LNCAP (cell line): Measurements from ENCODE around the gene CCDC177.

Source experiments
- CTCF ChIP-seq: fragments of 450-650 bp; IDR thresholded peaks from 2 replicates; pipeline ENCODE4 v1.5.1; 2017; ENCODE audit warnings: mild to moderate bottlenecking

Gene CCDC177

GRCh38 chr14:69559581-69560011 lies 15.1 kb downstream of the CCDC177 start:
- TF ChIP-seq CTCF, result no peak

GRCh38 chr14:69558774-69559173 lies 15.9 kb downstream of the CCDC177 start:
- TF ChIP-seq CTCF, result no peak

GRCh38 chr14:69554500-69554899 lies 20.2 kb downstream of the CCDC177 start:
- no peak for TF ChIP-seq CTCF

- no peak for TF ChIP-seq CTCF
These were observed 21.4 kb downstream of the CCDC177 start for GRCh38 chr14:69553252-69553651.

GRCh38 chr14:69551511-69551910 lies 23.2 kb downstream of the CCDC177 start:
- TF ChIP-seq CTCF, result no peak

GRCh38 chr14:69548566-69548965 lies 26.1 kb downstream of the CCDC177 start:
- TF ChIP-seq CTCF, result no peak

GRCh38 chr14:69547701-69548348 lies 26.8 kb downstream of the CCDC177 start:
- peak; percentile 47; the same call in 1 of the 2 replicates for TF ChIP-seq CTCF
